ENCODE measurements around the gene AP1AR. TPM values are rescaled to one million over a fixed set of nuclear protein-coding genes. Genes with fewer than 3 reads are reported as not detected.

Gene AP1AR
- total and polyA plus RNA-seq, 2 of the 8 experiments (the other 6 are each of a cell fraction or from before 2014, with no cell fraction given), result 5.3 to 27.7 TPM

DNA sequence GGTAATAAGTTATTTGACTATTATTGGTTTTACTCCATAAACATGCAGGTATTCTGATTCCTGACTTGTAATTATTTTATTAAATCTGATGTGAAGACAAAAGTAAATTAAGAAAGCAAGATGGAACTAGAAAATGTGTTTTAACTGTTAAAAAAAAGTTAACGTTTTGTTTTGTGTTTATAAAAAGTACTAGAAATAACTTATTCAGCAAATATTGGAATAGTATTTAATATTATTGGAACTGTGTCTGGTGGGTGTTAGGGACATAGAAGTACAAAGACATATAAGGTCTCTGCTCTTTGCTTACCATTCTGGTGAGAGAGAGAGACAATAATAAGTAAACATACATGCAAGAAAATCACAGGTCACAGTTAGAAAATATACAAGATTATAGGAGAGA is 38.5 kb downstream of the AP1AR start (continued):
- no peak for TF ChIP-seq ZNF274 (IDR thresholded peaks at IDR 0.05; ENCODE audit: borderline replicate concordance, extremely low read depth, low read length)
- TF ChIP-seq SRF (IDR thresholded peaks at IDR 0.05; ENCODE audit: low read depth, low read length), result no peak
- TF ChIP-seq, protein P1, sequence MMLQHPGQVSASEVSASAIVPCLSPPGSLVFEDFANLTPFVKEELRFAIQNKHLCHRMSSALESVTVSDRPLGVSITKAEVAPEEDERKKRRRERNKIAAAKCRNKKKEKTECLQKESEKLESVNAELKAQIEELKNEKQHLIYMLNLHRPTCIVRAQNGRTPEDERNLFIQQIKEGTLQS (IDR thresholded peaks at IDR 0.05; ENCODE audit: insufficient read depth, low read depth, low read length), result no peak
- no peak for TF ChIP-seq JUND (IDR thresholded peaks at IDR 0.05; ENCODE audit: low read length)
- TF ChIP-seq KDM4A (IDR thresholded peaks at IDR 0.05; ENCODE audit: low read depth, low read length, severe bottlenecking), result no peak
- TF ChIP-seq, protein P2, sequence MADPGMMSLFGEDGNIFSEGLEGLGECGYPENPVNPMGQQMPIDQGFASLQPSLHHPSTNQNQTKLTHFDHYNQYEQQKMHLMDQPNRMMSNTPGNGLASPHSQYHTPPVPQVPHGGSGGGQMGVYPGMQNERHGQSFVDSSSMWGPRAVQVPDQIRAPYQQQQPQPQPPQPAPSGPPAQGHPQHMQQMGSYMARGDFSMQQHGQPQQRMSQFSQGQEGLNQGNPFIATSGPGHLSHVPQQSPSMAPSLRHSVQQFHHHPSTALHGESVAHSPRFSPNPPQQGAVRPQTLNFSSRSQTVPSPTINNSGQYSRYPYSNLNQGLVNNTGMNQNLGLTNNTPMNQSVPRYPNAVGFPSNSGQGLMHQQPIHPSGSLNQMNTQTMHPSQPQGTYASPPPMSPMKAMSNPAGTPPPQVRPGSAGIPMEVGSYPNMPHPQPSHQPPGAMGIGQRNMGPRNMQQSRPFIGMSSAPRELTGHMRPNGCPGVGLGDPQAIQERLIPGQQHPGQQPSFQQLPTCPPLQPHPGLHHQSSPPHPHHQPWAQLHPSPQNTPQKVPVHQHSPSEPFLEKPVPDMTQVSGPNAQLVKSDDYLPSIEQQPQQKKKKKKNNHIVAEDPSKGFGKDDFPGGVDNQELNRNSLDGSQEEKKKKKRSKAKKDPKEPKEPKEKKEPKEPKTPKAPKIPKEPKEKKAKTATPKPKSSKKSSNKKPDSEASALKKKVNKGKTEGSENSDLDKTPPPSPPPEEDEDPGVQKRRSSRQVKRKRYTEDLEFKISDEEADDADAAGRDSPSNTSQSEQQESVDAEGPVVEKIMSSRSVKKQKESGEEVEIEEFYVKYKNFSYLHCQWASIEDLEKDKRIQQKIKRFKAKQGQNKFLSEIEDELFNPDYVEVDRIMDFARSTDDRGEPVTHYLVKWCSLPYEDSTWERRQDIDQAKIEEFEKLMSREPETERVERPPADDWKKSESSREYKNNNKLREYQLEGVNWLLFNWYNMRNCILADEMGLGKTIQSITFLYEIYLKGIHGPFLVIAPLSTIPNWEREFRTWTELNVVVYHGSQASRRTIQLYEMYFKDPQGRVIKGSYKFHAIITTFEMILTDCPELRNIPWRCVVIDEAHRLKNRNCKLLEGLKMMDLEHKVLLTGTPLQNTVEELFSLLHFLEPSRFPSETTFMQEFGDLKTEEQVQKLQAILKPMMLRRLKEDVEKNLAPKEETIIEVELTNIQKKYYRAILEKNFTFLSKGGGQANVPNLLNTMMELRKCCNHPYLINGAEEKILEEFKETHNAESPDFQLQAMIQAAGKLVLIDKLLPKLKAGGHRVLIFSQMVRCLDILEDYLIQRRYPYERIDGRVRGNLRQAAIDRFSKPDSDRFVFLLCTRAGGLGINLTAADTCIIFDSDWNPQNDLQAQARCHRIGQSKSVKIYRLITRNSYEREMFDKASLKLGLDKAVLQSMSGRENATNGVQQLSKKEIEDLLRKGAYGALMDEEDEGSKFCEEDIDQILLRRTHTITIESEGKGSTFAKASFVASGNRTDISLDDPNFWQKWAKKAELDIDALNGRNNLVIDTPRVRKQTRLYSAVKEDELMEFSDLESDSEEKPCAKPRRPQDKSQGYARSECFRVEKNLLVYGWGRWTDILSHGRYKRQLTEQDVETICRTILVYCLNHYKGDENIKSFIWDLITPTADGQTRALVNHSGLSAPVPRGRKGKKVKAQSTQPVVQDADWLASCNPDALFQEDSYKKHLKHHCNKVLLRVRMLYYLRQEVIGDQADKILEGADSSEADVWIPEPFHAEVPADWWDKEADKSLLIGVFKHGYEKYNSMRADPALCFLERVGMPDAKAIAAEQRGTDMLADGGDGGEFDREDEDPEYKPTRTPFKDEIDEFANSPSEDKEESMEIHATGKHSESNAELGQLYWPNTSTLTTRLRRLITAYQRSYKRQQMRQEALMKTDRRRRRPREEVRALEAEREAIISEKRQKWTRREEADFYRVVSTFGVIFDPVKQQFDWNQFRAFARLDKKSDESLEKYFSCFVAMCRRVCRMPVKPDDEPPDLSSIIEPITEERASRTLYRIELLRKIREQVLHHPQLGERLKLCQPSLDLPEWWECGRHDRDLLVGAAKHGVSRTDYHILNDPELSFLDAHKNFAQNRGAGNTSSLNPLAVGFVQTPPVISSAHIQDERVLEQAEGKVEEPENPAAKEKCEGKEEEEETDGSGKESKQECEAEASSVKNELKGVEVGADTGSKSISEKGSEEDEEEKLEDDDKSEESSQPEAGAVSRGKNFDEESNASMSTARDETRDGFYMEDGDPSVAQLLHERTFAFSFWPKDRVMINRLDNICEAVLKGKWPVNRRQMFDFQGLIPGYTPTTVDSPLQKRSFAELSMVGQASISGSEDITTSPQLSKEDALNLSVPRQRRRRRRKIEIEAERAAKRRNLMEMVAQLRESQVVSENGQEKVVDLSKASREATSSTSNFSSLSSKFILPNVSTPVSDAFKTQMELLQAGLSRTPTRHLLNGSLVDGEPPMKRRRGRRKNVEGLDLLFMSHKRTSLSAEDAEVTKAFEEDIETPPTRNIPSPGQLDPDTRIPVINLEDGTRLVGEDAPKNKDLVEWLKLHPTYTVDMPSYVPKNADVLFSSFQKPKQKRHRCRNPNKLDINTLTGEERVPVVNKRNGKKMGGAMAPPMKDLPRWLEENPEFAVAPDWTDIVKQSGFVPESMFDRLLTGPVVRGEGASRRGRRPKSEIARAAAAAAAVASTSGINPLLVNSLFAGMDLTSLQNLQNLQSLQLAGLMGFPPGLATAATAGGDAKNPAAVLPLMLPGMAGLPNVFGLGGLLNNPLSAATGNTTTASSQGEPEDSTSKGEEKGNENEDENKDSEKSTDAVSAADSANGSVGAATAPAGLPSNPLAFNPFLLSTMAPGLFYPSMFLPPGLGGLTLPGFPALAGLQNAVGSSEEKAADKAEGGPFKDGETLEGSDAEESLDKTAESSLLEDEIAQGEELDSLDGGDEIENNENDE (IDR thresholded peaks at IDR 0.05; ENCODE audit: insufficient replicate concordance, low read length), result no peak
- no peak for TF ChIP-seq POLR2A (IDR thresholded peaks at IDR 0.05; ENCODE audit: control extremely low read depth in 1 of 2, low read depth in 2 of 2, low read length in 2 of 2)
- TF ChIP-seq CHD1 (IDR thresholded peaks at IDR 0.05; ENCODE audit: low read depth, low read length), result no peak
- no peak for TF ChIP-seq SP1 (IDR thresholded peaks at IDR 0.05; ENCODE audit: low read depth, low read length)
- TF ChIP-seq RXRA (IDR thresholded peaks at IDR 0.05; ENCODE audit: insufficient read depth, low read depth, low read length), result no peak
